CD4-positive, alpha-beta T cell (primary cell): ENCODE data around the gene KPNA6. TPM values are rescaled to one million over a fixed set of nuclear protein-coding genes. Genes with fewer than 3 reads are reported as not detected.
"Not testable (repeated sequence)": the region's sequence is repeated elsewhere in the genome, so short reads cannot be mapped to it uniquely, and the experiment has no call there.

Experiments used
- ATAC-seq: fragments of 200-7000 bp; cut with Tn5 transposase; one replicate; pipeline ENCODE4 v1.10.0; 2022; ENCODE audit warnings: mild to moderate bottlenecking; ENCODE audit not compliant: poor library complexity
- CTCF ChIA-PET: fragments of 350-600 bp; sonication (Branson Sonifier 250); formaldehyde crosslinking; loops from one replicate; lab custom pipeline; 2021; ENCODE audit warnings: antibody characterized with exemption, inconsistent platforms; lab: Charles Lee
- POLR2A ChIA-PET: fragments of 350-600 bp; sonication (Branson Sonifier 250); formaldehyde crosslinking; loops from one replicate; lab custom pipeline; 2021; ENCODE audit warnings: antibody characterized with exemption, inconsistent platforms; lab: Charles Lee
- DNase-seq, 14 experiments: peaks; one replicate each; pipeline ENCODE4 v3.0.0-alpha.2; 2013 to 2020; ENCODE audit warnings: mixed read lengths in 2 of 14
- H3K27ac ChIP-seq, 2 donors: one replicate each; pipeline versions ENCODE4 v1.5.1 to v1.7.0; 2013; ENCODE audit warnings: low read length in 2 of 2, low read depth in 1 of 2, mild to moderate bottlenecking in 1 of 2
- H3K27me3 ChIP-seq, 2 experiments: 1 replicate in 1 of 2; 2 replicates in 1 of 2; pipeline versions ENCODE4 v1.6.1 to v1.7.0; 2013; ENCODE audit warnings: low read length in 2 of 2, control low read depth in 1 of 2, mild to moderate bottlenecking in 1 of 2, moderate library complexity in 1 of 2; ENCODE audit not compliant: insufficient read depth in 2 of 2, control insufficient read depth in 1 of 2
- H3K36me3 ChIP-seq: one replicate; pipeline ENCODE4 v1.6.1; 2013; ENCODE audit warnings: low read length, control low read depth; ENCODE audit not compliant: insufficient read depth
- H3K4me1 ChIP-seq: one replicate; pipeline ENCODE4 v1.6.1; 2013; ENCODE audit warnings: low read length, control low read depth; ENCODE audit not compliant: insufficient read depth
- H3K4me3 ChIP-seq: one replicate; pipeline ENCODE4 v1.5.1; 2013; ENCODE audit warnings: mild to moderate bottlenecking, low read length, moderate library complexity
- H3K9me3 ChIP-seq, 2 experiments: 1 replicate in 1 of 2; 2 replicates in 1 of 2; pipeline versions ENCODE4 v1.6.1 to v1.7.0; 2013; ENCODE audit warnings: low read length in 2 of 2, mild to moderate bottlenecking in 2 of 2, control low read depth in 1 of 2, moderate library complexity in 1 of 2; ENCODE audit not compliant: control insufficient read depth in 1 of 2, insufficient read depth in 1 of 2
- H3K27ac Mint-ChIP-seq: one replicate; pipeline ENCODE4 v1.8.0; 2020; ENCODE audit warnings: mixed read lengths
- H3K27me3 Mint-ChIP-seq: one replicate; pipeline ENCODE4 v1.8.0; 2021; ENCODE audit warnings: mixed read lengths
- H3K36me3 Mint-ChIP-seq: one replicate; pipeline ENCODE4 v1.8.0; 2021; ENCODE audit warnings: low read depth, mixed read lengths
- H3K4me1 Mint-ChIP-seq: one replicate; pipeline ENCODE4 v1.8.0; 2021; ENCODE audit warnings: low read depth, mixed read lengths
- H3K4me3 Mint-ChIP-seq: one replicate; pipeline ENCODE4 v1.8.0; 2020; ENCODE audit warnings: mild to moderate bottlenecking, mixed read lengths
- H3K9me3 Mint-ChIP-seq: one replicate; pipeline ENCODE4 v1.8.0; 2020; ENCODE audit warnings: mixed read lengths
- intact Hi-C, 2 experiments: fragments of 100-400 bp; cut with DNase I in 1 of 2; cut with micrococcal nuclease in 1 of 2; formaldehyde crosslinking; loops; one replicate each; pipeline versions ENCODE4 v1.15.1 to v1.9.0; 2023 to 2025; cut with DNase I, micrococcal nuclease
- total RNA-seq, 174 experiments: library from RNA in 2 of 174; stranded (reverse) in 2 of 174; gene quantifications; one replicate each; pipeline ENCODE4 v1.2.3 and lab custom pipeline; 2021 to 2026
- TF ChIP-seq, protein P1 (sequence below): fragments of 200-600 bp; IDR thresholded peaks from one replicate; pipeline ENCODE4 v1.8.0; 2022; ENCODE audit warnings: antibody characterized with exemption, mild to moderate bottlenecking

The KPNA6 gene
- total RNA-seq, 2 experiments from 2014 or later: 47.1 to 47.8 TPM

GRCh38 chr1:32159189-32159588, 51.3 kb downstream of the KPNA6 start:
- Mint-ChIP-seq H3K27ac (no peak overlapping the region), H3K36me3 (peaks cover 92% of the 10 kb centered on the region), H3K4me1 (peaks cover 4% of the 10 kb centered on the region), H3K27me3 (no peaks in the 10 kb centered on the region), H3K9me3 (no peaks in the 10 kb centered on the region), H3K4me3 (no peak overlapping the region)
- H3K4me1 ChIP-seq: no peaks in the 10 kb centered on the region
- POLR2A ChIA-PET: interaction anchor here (0.7 kb wide), 1 partner anchor 37 kb away, joined by 3 read pairs; no protein-coding TSS in a partner anchor
- no peaks in the 10 kb centered on the region for H3K27me3 ChIP-seq
- peaks cover 87% of the 10 kb centered on the region for H3K36me3 ChIP-seq
- ATAC-seq (no peak), DNase-seq (no peak)
- no peak overlapping the region for H3K27ac ChIP-seq
- H3K9me3 ChIP-seq: no peaks in the 10 kb centered on the region
- intact Hi-C loops: no loop called here
- no peak overlapping the region for H3K4me3 ChIP-seq
- TF ChIP-seq, protein P1, sequence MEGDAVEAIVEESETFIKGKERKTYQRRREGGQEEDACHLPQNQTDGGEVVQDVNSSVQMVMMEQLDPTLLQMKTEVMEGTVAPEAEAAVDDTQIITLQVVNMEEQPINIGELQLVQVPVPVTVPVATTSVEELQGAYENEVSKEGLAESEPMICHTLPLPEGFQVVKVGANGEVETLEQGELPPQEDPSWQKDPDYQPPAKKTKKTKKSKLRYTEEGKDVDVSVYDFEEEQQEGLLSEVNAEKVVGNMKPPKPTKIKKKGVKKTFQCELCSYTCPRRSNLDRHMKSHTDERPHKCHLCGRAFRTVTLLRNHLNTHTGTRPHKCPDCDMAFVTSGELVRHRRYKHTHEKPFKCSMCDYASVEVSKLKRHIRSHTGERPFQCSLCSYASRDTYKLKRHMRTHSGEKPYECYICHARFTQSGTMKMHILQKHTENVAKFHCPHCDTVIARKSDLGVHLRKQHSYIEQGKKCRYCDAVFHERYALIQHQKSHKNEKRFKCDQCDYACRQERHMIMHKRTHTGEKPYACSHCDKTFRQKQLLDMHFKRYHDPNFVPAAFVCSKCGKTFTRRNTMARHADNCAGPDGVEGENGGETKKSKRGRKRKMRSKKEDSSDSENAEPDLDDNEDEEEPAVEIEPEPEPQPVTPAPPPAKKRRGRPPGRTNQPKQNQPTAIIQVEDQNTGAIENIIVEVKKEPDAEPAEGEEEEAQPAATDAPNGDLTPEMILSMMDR: no peak
- CTCF ChIA-PET: no interaction called here

DNA sequence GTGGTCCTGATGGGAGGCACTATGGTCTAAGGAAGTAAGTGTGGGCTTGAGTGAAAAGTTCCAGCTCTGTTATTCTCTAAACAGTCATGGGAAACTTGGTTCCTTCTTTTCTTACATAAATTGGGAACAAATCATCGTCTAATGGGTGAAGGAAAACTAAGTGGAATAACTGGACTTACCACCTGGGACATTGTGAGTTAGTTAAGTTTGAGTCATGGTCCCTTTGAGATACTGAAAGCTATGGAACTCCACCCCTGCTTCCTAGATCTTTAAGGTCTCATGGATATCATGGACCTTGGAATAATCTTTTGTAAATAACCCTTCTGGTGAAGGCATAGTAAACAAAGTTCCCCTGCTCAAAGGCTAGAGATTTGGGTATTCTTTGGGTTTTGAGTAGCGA, 55.5 kb downstream of the KPNA6 start:
- peaks cover 86% of the 10 kb centered on the region for H3K36me3 ChIP-seq
- H3K27ac ChIP-seq: no peak overlapping the region
- ATAC-seq: no peak
- Mint-ChIP-seq H3K4me3 (no peak overlapping the region), H3K9me3 (no peaks in the 10 kb centered on the region), H3K4me1 (no peaks in the 10 kb centered on the region), H3K27ac (no peak overlapping the region), H3K27me3 (no peaks in the 10 kb centered on the region), H3K36me3 (peaks cover 82% of the 10 kb centered on the region)
- ChIA-PET POLR2A (no interaction called here), CTCF (interaction anchor here (1.4 kb wide), 1 partner anchor 18 kb away, joined by 3 read pairs; no protein-coding TSS in a partner anchor)
- H3K4me3 ChIP-seq: no peak overlapping the region
- no peaks in the 10 kb centered on the region for H3K4me1 ChIP-seq
- no peaks in the 10 kb centered on the region for H3K27me3 ChIP-seq
- H3K9me3 ChIP-seq: no peaks in the 10 kb centered on the region
- TF ChIP-seq, protein P1: no peak
- DNase-seq: no peak
- intact Hi-C loops: loop anchor here in 1 of 2 experiments (5.0 kb wide), 1 partner anchor 126 kb away; no protein-coding TSS in a partner anchor

- H3K27me3 Mint-ChIP-seq, H3K4me1 ChIP-seq, CTCF ChIA-PET, H3K4me3 Mint-ChIP-seq, H3K9me3 Mint-ChIP-seq, H3K4me3 ChIP-seq, DNase-seq, H3K27ac ChIP-seq, ATAC-seq, POLR2A ChIA-PET, H3K27me3 ChIP-seq, intact Hi-C loops, H3K27ac Mint-ChIP-seq, H3K4me1 Mint-ChIP-seq, H3K9me3 ChIP-seq: not testable (repeated sequence)
- H3K36me3 ChIP-seq: peaks cover 84% of the 10 kb centered on the region
- H3K36me3 Mint-ChIP-seq: peaks cover 77% of the 10 kb centered on the region
Measured at GRCh38 chr1:32165633-32166032, 57.8 kb downstream of the KPNA6 start.

GRCh38 chr1:32170991-32171390, 63.1 kb downstream of the KPNA6 start:
- POLR2A ChIA-PET: interaction anchor here (0.9 kb wide), 1 partner anchor 74 kb away, joined by 3 read pairs; no protein-coding TSS in a partner anchor
- CTCF ChIA-PET: interaction anchor here (0.6 kb wide), 1 partner anchor 189 kb away, joined by 4 read pairs; no protein-coding TSS in a partner anchor
- no peak overlapping the region for H3K4me3 ChIP-seq
- no peak overlapping the region for H3K27ac ChIP-seq
- Mint-ChIP-seq H3K27ac (no peak overlapping the region), H3K27me3 (no peaks in the 10 kb centered on the region), H3K4me3 (no peak overlapping the region), H3K36me3 (peaks cover 81% of the 10 kb centered on the region), H3K4me1 (peaks cover 19% of the 10 kb centered on the region), H3K9me3 (no peaks in the 10 kb centered on the region)
- TF ChIP-seq, protein P1: no peak
- H3K9me3 ChIP-seq: no peaks in the 10 kb centered on the region
- peaks cover 64% of the 10 kb centered on the region for H3K36me3 ChIP-seq
- H3K4me1 ChIP-seq: peaks cover 3% of the 10 kb centered on the region
- no peak for DNase-seq
- no peaks in the 10 kb centered on the region for H3K27me3 ChIP-seq
- intact Hi-C loops: no loop called here
- ATAC-seq: no peak
